SK-N-MC (cell line): Measurements from ENCODE around the gene DOCK1.

ENCODE experiments used
- DNase-seq: peaks from one replicate; pipeline ENCODE4 v3.0.0-alpha.2; 2011; ENCODE audit warnings: low read depth, low spot score
- H3K27ac ChIP-seq: fragments of 200-600 bp; sonication (generic); 2 replicates; pipeline ENCODE4 v1.5.1; 2016; ENCODE audit warnings: mixed run types
- H3K36me3 ChIP-seq: fragments of 200-600 bp; sonication (generic); 2 replicates; pipeline ENCODE4 v1.6.1; 2017; ENCODE audit warnings: antibody characterized with exemption, low read length, mixed read lengths; ENCODE audit not compliant: insufficient read depth
- H3K4me3 ChIP-seq: fragments of 200-600 bp; sonication (generic); 2 replicates; pipeline ENCODE4 v1.5.1; 2016
- H3K9ac ChIP-seq: fragments of 200-600 bp; sonication (generic); 2 replicates; pipeline ENCODE4 v1.8.0; 2017; ENCODE audit warnings: mixed run types, mixed read lengths; ENCODE audit not compliant: insufficient read length
- H3K9me3 ChIP-seq: fragments of 200-600 bp; sonication (generic); 2 replicates; pipeline ENCODE4 v1.6.1; 2017; ENCODE audit warnings: low read depth, mild to moderate bottlenecking, antibody characterized with exemption, low read length, moderate library complexity, mixed read lengths
- EZH2 ChIP-seq: fragments of 200-600 bp; sonication (generic); IDR thresholded peaks from one replicate; pipeline ENCODE4 v1.6.1; 2017; ENCODE audit warnings: antibody characterized with exemption
- FOXP2 ChIP-seq: optimal IDR thresholded peaks from 2 replicates; pipeline ENCODE3; 2011; ENCODE audit warnings: mild to moderate bottlenecking, moderate library complexity; ENCODE audit not compliant: insufficient read depth; ENCODE audit errors: extremely low read length, control extremely low read depth
- POLR2AphosphoS5 ChIP-seq: IDR thresholded peaks from 2 replicates; pipeline ENCODE4 v1.6.1; 2012; ENCODE audit warnings: mild to moderate bottlenecking, low read depth, low read length, borderline replicate concordance

DOCK1 gene

GRCh38 chr10:126917375-126917774 lies 12.1 kb downstream of the DOCK1 start:
- no peak overlapping the region for H3K27ac ChIP-seq
- no peak overlapping the region for H3K9ac ChIP-seq
- TF ChIP-seq POLR2AphosphoS5 (no peak), EZH2 (no peak), FOXP2 (no peak)
- H3K36me3 ChIP-seq = no peaks in the 10 kb centered on the region
- no peaks in the 10 kb centered on the region for H3K9me3 ChIP-seq
- H3K4me3 ChIP-seq = no peak overlapping the region
- DNase-seq = no peak

GRCh38 chr10:126917975-126918908 lies 13.0 kb downstream of the DOCK1 start:
- TF ChIP-seq POLR2AphosphoS5 = no peak
- TF ChIP-seq FOXP2 = no peak
- TF ChIP-seq EZH2 = no peak
- no peak overlapping the region for H3K4me3 ChIP-seq
- no peak overlapping the region for H3K9ac ChIP-seq
- no peak overlapping the region for H3K27ac ChIP-seq
- H3K9me3 ChIP-seq = no peaks in the 10 kb centered on the region
- no peaks in the 10 kb centered on the region for H3K36me3 ChIP-seq
- no peak for DNase-seq

GRCh38 chr10:126919426-126919825 lies 14.2 kb downstream of the DOCK1 start:
- Histone ChIP-seq H3K9ac (no peak overlapping the region), H3K27ac (no peak overlapping the region), H3K4me3 (no peak overlapping the region), H3K36me3 (no peaks in the 10 kb centered on the region), H3K9me3 (no peaks in the 10 kb centered on the region)
- TF ChIP-seq FOXP2 = no peak
- no peak for TF ChIP-seq POLR2AphosphoS5
- no peak for TF ChIP-seq EZH2
- DNase-seq = no peak

GRCh38 chr10:126921162-126921561 lies 15.9 kb downstream of the DOCK1 start:
- Histone ChIP-seq H3K4me3 (no peak overlapping the region), H3K27ac (no peak overlapping the region), H3K9me3 (no peaks in the 10 kb centered on the region), H3K9ac (no peak overlapping the region), H3K36me3 (no peaks in the 10 kb centered on the region)
- TF ChIP-seq EZH2 = no peak
- TF ChIP-seq FOXP2 = no peak
- no peak for TF ChIP-seq POLR2AphosphoS5
- no peak for DNase-seq

- H3K9ac ChIP-seq = no peak overlapping the region
- no peaks in the 10 kb centered on the region for H3K9me3 ChIP-seq
- H3K36me3 ChIP-seq = no peaks in the 10 kb centered on the region
- DNase-seq = no peak
- TF ChIP-seq EZH2 = no peak
- TF ChIP-seq POLR2AphosphoS5 = no peak
- no peak overlapping the region for H3K27ac ChIP-seq
- H3K4me3 ChIP-seq = no peak overlapping the region
These were observed 16.8 kb downstream of the DOCK1 start for GRCh38 chr10:126921974-126922525.

- Histone ChIP-seq H3K27ac (no peak overlapping the region), H3K9ac (no peak overlapping the region), H3K36me3 (no peaks in the 10 kb centered on the region), H3K9me3 (no peaks in the 10 kb centered on the region), H3K4me3 (no peak overlapping the region)
- no peak for DNase-seq
- TF ChIP-seq FOXP2 (no peak), EZH2 (no peak), POLR2AphosphoS5 (no peak)
These were observed 19.1 kb downstream of the DOCK1 start for GRCh38 chr10:126924180-126924914.

- no peak for DNase-seq
- Histone ChIP-seq H3K9me3 (no peaks in the 10 kb centered on the region), H3K27ac (no peak overlapping the region), H3K9ac (no peak overlapping the region), H3K36me3 (no peaks in the 10 kb centered on the region), H3K4me3 (no peak overlapping the region)
- no peak for TF ChIP-seq FOXP2
- no peak for TF ChIP-seq POLR2AphosphoS5
- no peak for TF ChIP-seq EZH2
These were observed 19.7 kb downstream of the DOCK1 start for GRCh38 chr10:126924915-126925300.

GRCh38 chr10:126926568-126926967 lies 21.3 kb downstream of the DOCK1 start:
- DNase-seq = no peak
- TF ChIP-seq EZH2 = no peak
- TF ChIP-seq POLR2AphosphoS5 = no peak
- no peak for TF ChIP-seq FOXP2
- no peak overlapping the region for H3K27ac ChIP-seq
- no peaks in the 10 kb centered on the region for H3K9me3 ChIP-seq
- no peaks in the 10 kb centered on the region for H3K36me3 ChIP-seq
- H3K4me3 ChIP-seq = no peak overlapping the region
- no peak overlapping the region for H3K9ac ChIP-seq
